GM12878 (cell line): ENCODE results near the gene CAMKMT. TPM values are rescaled to one million over a fixed set of nuclear protein-coding genes. Genes with fewer than 3 reads are reported as not detected.

Source experiments
- BRCA1 ChIP-seq: IDR thresholded peaks from 2 replicates; pipeline ENCODE4 v1.6.1; 2011; ENCODE audit warnings: low read depth, low read length, improper control_type of control experiment
- EP300 ChIP-seq, 2 experiments: fragments of 150-350 bp in 1 of 2; IDR thresholded peaks; 2 replicates each; pipeline ENCODE4 v1.6.1; 2011 to 2012; ENCODE audit warnings: low read depth in 2 of 2, low read length in 2 of 2, borderline replicate concordance in 1 of 2, improper control_type of control experiment in 1 of 2, inconsistent platforms in 1 of 2; ENCODE audit not compliant: control insufficient read depth in 1 of 2
- FOXM1 ChIP-seq: IDR thresholded peaks from 2 replicates; pipeline ENCODE4 v1.6.1; 2012; ENCODE audit warnings: low read depth, mild to moderate bottlenecking, inconsistent platforms, low read length, moderate library complexity
- POLR2AphosphoS5 ChIP-seq: IDR thresholded peaks from 2 replicates; pipeline ENCODE4 v1.6.1; 2011; ENCODE audit warnings: mild to moderate bottlenecking, low read length, inconsistent platforms
- ZBED1 ChIP-seq: IDR thresholded peaks from 2 replicates; pipeline ENCODE4 v1.6.1; 2016; ENCODE audit warnings: borderline replicate concordance
- polyA plus RNA-seq, 11 experiments: library from polyadenylated mRNA; depleted of rRNA in 4 of 11; unstranded in 6 of 11; stranded (reverse) in 5 of 11; fragments of >200 nt; fragmentation: Nextera tagmentation in 4 of 11; fragmentation: Illumina TruSeq in 1 of 11; extraction: Ambion mirVana in 4 of 11; extraction: Trizol in 1 of 11; gene quantifications; 1 replicate in 1 of 11; 2 replicates in 10 of 11; pipeline versions ENCODE4 v1.2.1 to v1.2.3, GENCODE V29; 2011 to 2016; ENCODE audit warnings: inconsistent platforms in 2 of 11, missing spikeins in 2 of 11, low read depth in 1 of 11
- total RNA-seq, 4 experiments: library from RNA; depleted of rRNA in 3 of 4; stranded (reverse); fragments of >200 nt in 3 of 4; fragmentation: Illumina TruSeq in 1 of 4; extraction: Trizol in 1 of 4; gene quantifications; 2 replicates each; pipeline versions ENCODE4 v1.2.1 to v1.2.3, GENCODE V29; 2013 to 2021
- TF ChIP-seq, protein P1 (sequence below): fragments of 150-350 bp; IDR thresholded peaks from 2 replicates; pipeline ENCODE4 v1.6.1; 2016; ENCODE audit warnings: low read depth, low read length
- TF ChIP-seq, protein P2 (sequence below): fragments of 450-650 bp; IDR thresholded peaks from 2 replicates; pipeline ENCODE4 v1.6.1; 2016; ENCODE audit warnings: mild to moderate bottlenecking
- TF ChIP-seq, protein P3 (sequence below): fragments of 450-650 bp; IDR thresholded peaks from 2 replicates; pipeline ENCODE4 v1.6.1; 2017; ENCODE audit warnings: antibody characterized with exemption, mild to moderate bottlenecking, moderate library complexity
- TF ChIP-seq, protein P4 (sequence below): fragments of 450-650 bp; IDR thresholded peaks from 2 replicates; pipeline ENCODE4 v1.6.1; 2018; ENCODE audit warnings: borderline replicate concordance, mild to moderate bottlenecking; ENCODE audit not compliant: partially characterized antibody
- TF ChIP-seq, protein P5 (sequence below): fragments of 150-350 bp; IDR thresholded peaks from 2 replicates; pipeline ENCODE4 v1.6.1; 2014; ENCODE audit warnings: mild to moderate bottlenecking, low read depth, low read length
- TF ChIP-seq, protein P6 (sequence below): IDR thresholded peaks from 2 replicates; pipeline ENCODE4 v1.6.1; 2011; ENCODE audit warnings: low read depth, low read length, improper control_type of control experiment, borderline replicate concordance

CAMKMT gene
- total and polyA plus RNA-seq, 10 of the 15 experiments (the other 5 are each of a cell fraction or from before 2014, with no cell fraction given) = 2.7 to 16.0 (median 11.8) TPM

DNA sequence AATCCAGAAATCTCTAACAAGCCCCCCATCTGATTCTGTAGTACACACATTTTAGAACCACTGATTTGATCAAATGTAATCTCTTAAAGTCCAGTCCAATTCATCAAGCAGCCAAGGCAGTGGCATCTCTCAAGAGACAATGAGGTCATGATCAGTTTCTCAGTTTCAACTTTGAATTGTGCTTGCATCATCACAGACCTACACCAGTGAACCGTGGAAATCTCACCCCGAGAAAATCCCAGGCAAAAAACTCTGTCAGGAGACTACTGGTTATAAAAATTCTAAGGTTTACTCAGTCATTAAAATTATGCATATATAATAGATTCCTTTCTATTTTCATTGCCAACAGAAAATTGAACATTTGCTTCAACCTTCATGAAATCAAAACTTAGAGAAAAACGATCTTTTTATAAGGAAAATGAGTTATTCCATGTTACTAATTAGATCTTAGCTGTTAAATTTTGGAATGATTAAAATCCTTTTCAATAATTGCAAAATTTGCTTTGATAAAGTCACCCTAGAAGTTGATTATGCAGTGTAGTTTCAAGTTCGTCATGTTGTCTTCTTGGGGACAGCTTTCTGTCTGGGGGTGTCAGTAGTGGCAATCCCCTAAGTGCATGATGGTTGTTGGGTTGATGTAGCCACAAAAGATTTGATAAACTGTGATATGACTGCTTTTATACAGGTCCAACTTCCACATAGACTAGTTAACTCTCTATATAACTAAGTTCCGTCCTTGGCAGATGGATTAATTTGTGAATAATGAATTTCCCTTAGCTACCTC, 235.0 kb downstream of the CAMKMT start (continued):
- TF ChIP-seq, protein P1, sequence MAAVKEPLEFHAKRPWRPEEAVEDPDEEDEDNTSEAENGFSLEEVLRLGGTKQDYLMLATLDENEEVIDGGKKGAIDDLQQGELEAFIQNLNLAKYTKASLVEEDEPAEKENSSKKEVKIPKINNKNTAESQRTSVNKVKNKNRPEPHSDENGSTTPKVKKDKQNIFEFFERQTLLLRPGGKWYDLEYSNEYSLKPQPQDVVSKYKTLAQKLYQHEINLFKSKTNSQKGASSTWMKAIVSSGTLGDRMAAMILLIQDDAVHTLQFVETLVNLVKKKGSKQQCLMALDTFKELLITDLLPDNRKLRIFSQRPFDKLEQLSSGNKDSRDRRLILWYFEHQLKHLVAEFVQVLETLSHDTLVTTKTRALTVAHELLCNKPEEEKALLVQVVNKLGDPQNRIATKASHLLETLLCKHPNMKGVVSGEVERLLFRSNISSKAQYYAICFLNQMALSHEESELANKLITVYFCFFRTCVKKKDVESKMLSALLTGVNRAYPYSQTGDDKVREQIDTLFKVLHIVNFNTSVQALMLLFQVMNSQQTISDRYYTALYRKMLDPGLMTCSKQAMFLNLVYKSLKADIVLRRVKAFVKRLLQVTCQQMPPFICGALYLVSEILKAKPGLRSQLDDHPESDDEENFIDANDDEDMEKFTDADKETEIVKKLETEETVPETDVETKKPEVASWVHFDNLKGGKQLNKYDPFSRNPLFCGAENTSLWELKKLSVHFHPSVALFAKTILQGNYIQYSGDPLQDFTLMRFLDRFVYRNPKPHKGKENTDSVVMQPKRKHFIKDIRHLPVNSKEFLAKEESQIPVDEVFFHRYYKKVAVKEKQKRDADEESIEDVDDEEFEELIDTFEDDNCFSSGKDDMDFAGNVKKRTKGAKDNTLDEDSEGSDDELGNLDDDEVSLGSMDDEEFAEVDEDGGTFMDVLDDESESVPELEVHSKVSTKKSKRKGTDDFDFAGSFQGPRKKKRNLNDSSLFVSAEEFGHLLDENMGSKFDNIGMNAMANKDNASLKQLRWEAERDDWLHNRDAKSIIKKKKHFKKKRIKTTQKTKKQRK = no peak
- no peak for TF ChIP-seq BRCA1
- no peak for TF ChIP-seq POLR2AphosphoS5
- no peak for TF ChIP-seq ZBED1
- TF ChIP-seq, protein P2, sequence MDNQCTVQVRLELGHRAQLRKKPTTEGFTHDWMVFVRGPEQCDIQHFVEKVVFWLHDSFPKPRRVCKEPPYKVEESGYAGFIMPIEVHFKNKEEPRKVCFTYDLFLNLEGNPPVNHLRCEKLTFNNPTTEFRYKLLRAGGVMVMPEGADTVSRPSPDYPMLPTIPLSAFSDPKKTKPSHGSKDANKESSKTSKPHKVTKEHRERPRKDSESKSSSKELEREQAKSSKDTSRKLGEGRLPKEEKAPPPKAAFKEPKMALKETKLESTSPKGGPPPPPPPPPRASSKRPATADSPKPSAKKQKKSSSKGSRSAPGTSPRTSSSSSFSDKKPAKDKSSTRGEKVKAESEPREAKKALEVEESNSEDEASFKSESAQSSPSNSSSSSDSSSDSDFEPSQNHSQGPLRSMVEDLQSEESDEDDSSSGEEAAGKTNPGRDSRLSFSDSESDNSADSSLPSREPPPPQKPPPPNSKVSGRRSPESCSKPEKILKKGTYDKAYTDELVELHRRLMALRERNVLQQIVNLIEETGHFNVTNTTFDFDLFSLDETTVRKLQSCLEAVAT = no peak
- TF ChIP-seq, protein P3, sequence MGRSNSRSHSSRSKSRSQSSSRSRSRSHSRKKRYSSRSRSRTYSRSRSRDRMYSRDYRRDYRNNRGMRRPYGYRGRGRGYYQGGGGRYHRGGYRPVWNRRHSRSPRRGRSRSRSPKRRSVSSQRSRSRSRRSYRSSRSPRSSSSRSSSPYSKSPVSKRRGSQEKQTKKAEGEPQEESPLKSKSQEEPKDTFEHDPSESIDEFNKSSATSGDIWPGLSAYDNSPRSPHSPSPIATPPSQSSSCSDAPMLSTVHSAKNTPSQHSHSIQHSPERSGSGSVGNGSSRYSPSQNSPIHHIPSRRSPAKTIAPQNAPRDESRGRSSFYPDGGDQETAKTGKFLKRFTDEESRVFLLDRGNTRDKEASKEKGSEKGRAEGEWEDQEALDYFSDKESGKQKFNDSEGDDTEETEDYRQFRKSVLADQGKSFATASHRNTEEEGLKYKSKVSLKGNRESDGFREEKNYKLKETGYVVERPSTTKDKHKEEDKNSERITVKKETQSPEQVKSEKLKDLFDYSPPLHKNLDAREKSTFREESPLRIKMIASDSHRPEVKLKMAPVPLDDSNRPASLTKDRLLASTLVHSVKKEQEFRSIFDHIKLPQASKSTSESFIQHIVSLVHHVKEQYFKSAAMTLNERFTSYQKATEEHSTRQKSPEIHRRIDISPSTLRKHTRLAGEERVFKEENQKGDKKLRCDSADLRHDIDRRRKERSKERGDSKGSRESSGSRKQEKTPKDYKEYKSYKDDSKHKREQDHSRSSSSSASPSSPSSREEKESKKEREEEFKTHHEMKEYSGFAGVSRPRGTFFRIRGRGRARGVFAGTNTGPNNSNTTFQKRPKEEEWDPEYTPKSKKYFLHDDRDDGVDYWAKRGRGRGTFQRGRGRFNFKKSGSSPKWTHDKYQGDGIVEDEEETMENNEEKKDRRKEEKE = no peak
- no peak; the same call in 1 of the 2 replicates for TF ChIP-seq FOXM1
- TF ChIP-seq EP300 (IDR thresholded peaks at IDR 0.05; ENCODE audit: borderline replicate concordance in 1 of 2, control insufficient read depth in 1 of 2, low read depth in 2 of 2, low read length in 2 of 2) = peak; percentile 68 to 79; a peak in 2 of 4 replicates
- TF ChIP-seq, protein P4, sequence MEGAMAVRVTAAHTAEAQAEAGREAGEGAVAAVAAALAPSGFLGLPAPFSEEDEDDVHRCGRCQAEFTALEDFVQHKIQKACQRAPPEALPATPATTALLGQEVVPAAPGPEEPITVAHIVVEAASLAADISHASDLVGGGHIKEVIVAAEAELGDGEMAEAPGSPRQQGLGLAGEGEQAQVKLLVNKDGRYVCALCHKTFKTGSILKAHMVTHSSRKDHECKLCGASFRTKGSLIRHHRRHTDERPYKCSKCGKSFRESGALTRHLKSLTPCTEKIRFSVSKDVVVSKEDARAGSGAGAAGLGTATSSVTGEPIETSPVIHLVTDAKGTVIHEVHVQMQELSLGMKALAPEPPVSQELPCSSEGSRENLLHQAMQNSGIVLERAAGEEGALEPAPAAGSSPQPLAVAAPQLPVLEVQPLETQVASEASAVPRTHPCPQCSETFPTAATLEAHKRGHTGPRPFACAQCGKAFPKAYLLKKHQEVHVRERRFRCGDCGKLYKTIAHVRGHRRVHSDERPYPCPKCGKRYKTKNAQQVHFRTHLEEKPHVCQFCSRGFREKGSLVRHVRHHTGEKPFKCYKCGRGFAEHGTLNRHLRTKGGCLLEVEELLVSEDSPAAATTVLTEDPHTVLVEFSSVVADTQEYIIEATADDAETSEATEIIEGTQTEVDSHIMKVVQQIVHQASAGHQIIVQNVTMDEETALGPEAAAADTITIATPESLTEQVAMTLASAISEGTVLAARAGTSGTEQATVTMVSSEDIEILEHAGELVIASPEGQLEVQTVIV = no peak
- TF ChIP-seq, protein P5, sequence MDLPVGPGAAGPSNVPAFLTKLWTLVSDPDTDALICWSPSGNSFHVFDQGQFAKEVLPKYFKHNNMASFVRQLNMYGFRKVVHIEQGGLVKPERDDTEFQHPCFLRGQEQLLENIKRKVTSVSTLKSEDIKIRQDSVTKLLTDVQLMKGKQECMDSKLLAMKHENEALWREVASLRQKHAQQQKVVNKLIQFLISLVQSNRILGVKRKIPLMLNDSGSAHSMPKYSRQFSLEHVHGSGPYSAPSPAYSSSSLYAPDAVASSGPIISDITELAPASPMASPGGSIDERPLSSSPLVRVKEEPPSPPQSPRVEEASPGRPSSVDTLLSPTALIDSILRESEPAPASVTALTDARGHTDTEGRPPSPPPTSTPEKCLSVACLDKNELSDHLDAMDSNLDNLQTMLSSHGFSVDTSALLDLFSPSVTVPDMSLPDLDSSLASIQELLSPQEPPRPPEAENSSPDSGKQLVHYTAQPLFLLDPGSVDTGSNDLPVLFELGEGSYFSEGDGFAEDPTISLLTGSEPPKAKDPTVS = no peak
- TF ChIP-seq, protein P6, sequence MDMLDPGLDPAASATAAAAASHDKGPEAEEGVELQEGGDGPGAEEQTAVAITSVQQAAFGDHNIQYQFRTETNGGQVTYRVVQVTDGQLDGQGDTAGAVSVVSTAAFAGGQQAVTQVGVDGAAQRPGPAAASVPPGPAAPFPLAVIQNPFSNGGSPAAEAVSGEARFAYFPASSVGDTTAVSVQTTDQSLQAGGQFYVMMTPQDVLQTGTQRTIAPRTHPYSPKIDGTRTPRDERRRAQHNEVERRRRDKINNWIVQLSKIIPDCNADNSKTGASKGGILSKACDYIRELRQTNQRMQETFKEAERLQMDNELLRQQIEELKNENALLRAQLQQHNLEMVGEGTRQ = no peak
